ENCODE data around the gene CDH13. TPM values are rescaled to one million over a fixed set of nuclear protein-coding genes. Genes with fewer than 3 reads are reported as not detected.

Gene CDH13
- total and polyA plus RNA-seq, 5 donors = 20.7 to 123 (median 93.6) TPM

GRCh38 chr16:83515395-83515794 is 888.6 kb downstream of the CDH13 start:
- no peak overlapping the region for H3K27ac ChIP-seq (ENCODE audit: low read length)
- DNase-seq (no peak), ATAC-seq (no peak)
- intact Hi-C loops (cut with DNase I) = no loop called here
- no peaks in the 10 kb centered on the region for H3K4me1 ChIP-seq (ENCODE audit: control insufficient read depth, insufficient read depth, low read length)
- no peaks in the 10 kb centered on the region for H3K27me3 ChIP-seq (ENCODE audit: control insufficient read depth, insufficient read depth)
- no peaks in the 10 kb centered on the region for H3K9me3 ChIP-seq (ENCODE audit: control insufficient read depth, low read length)
- no peak overlapping the region for H3K4me3 ChIP-seq (ENCODE audit: low read length)
- WGBS = 68% methylated on average over 2 of the region's 2 CpGs

GRCh38 chr16:83516931-83517330 is 890.2 kb downstream of the CDH13 start:
- no peak for DNase-seq
- 78% methylated on average over 2 of the region's 2 CpGs for WGBS
- Histone ChIP-seq H3K9me3 (ENCODE audit: control insufficient read depth, low read length) (no peaks in the 10 kb centered on the region), H3K27me3 (ENCODE audit: control insufficient read depth, insufficient read depth) (no peaks in the 10 kb centered on the region), H3K4me3 (ENCODE audit: low read length) (no peak overlapping the region), H3K4me1 (ENCODE audit: control insufficient read depth, insufficient read depth, low read length) (no peaks in the 10 kb centered on the region), H3K27ac (ENCODE audit: low read length) (no peak overlapping the region)
- no peak for ATAC-seq
- intact Hi-C loops (cut with DNase I) = no loop called here

GRCh38 chr16:83517398-83517797 is 890.6 kb downstream of the CDH13 start:
- Histone ChIP-seq H3K4me1 (ENCODE audit: control insufficient read depth, insufficient read depth, low read length) (no peaks in the 10 kb centered on the region), H3K4me3 (ENCODE audit: low read length) (no peak overlapping the region), H3K9me3 (ENCODE audit: control insufficient read depth, low read length) (no peaks in the 10 kb centered on the region), H3K27ac (ENCODE audit: low read length) (no peak overlapping the region), H3K27me3 (ENCODE audit: control insufficient read depth, insufficient read depth) (no peaks in the 10 kb centered on the region)
- no peak for ATAC-seq
- no peak for DNase-seq
- intact Hi-C loops (cut with DNase I) = no loop called here
- 62% methylated on average over 2 of the region's 2 CpGs for WGBS

GRCh38 chr16:83520596-83520995 is 893.8 kb downstream of the CDH13 start:
- no peaks in the 10 kb centered on the region for H3K9me3 ChIP-seq (ENCODE audit: control insufficient read depth, low read length)
- H3K27me3 ChIP-seq (ENCODE audit: control insufficient read depth, insufficient read depth) = no peaks in the 10 kb centered on the region
- no peaks in the 10 kb centered on the region for H3K4me1 ChIP-seq (ENCODE audit: control insufficient read depth, insufficient read depth, low read length)
- intact Hi-C loops (cut with DNase I) = no loop called here
- no peak overlapping the region for H3K4me3 ChIP-seq (ENCODE audit: low read length)
- WGBS = 75% methylated on average over 5 of the region's 5 CpGs
- no peak overlapping the region for H3K27ac ChIP-seq (ENCODE audit: low read length)
- DNase-seq (no peak), ATAC-seq (no peak)

- Histone ChIP-seq H3K27me3 (ENCODE audit: control insufficient read depth, insufficient read depth) (no peaks in the 10 kb centered on the region), H3K4me1 (ENCODE audit: control insufficient read depth, insufficient read depth, low read length) (no peaks in the 10 kb centered on the region), H3K4me3 (ENCODE audit: low read length) (no peak overlapping the region), H3K9me3 (ENCODE audit: control insufficient read depth, low read length) (no peaks in the 10 kb centered on the region), H3K27ac (ENCODE audit: low read length) (no peak overlapping the region)
- ATAC-seq (no peak), DNase-seq (no peak)
- WGBS = 90% methylated on average over 3 of the region's 3 CpGs
- intact Hi-C loops (cut with DNase I) = no loop called here
Observed at GRCh38 chr16:83530293-83530692, 903.5 kb downstream of the CDH13 start.

- ATAC-seq (no peak), DNase-seq (no peak)
- no peak overlapping the region for H3K4me3 ChIP-seq (ENCODE audit: low read length)
- no peaks in the 10 kb centered on the region for H3K9me3 ChIP-seq (ENCODE audit: control insufficient read depth, low read length)
- no peak overlapping the region for H3K27ac ChIP-seq (ENCODE audit: low read length)
- no peaks in the 10 kb centered on the region for H3K4me1 ChIP-seq (ENCODE audit: control insufficient read depth, insufficient read depth, low read length)
- 90% methylated on average over 12 of the region's 12 CpGs for WGBS
- no peaks in the 10 kb centered on the region for H3K27me3 ChIP-seq (ENCODE audit: control insufficient read depth, insufficient read depth)
- intact Hi-C loops (cut with DNase I) = no loop called here
Observed at GRCh38 chr16:83532634-83533033, 905.9 kb downstream of the CDH13 start.

- Histone ChIP-seq H3K9me3 (ENCODE audit: control insufficient read depth, low read length) (no peaks in the 10 kb centered on the region), H3K27ac (ENCODE audit: low read length) (no peak overlapping the region), H3K27me3 (ENCODE audit: control insufficient read depth, insufficient read depth) (no peaks in the 10 kb centered on the region), H3K4me3 (ENCODE audit: low read length) (no peak overlapping the region), H3K4me1 (ENCODE audit: control insufficient read depth, insufficient read depth, low read length) (no peaks in the 10 kb centered on the region)
- intact Hi-C loops (cut with DNase I) = no loop called here
- ATAC-seq = no peak
- no peak for DNase-seq
- 86% methylated on average over 11 of the region's 11 CpGs for WGBS
Observed at GRCh38 chr16:83533193-83533592, 906.4 kb downstream of the CDH13 start.

- no peak for DNase-seq
- 95% methylated on average over 2 of the region's 2 CpGs for WGBS
- no peaks in the 10 kb centered on the region for H3K9me3 ChIP-seq (ENCODE audit: control insufficient read depth, low read length)
- H3K4me1 ChIP-seq (ENCODE audit: control insufficient read depth, insufficient read depth, low read length) = no peaks in the 10 kb centered on the region
- no peak overlapping the region for H3K4me3 ChIP-seq (ENCODE audit: low read length)
- H3K27ac ChIP-seq (ENCODE audit: low read length) = no peak overlapping the region
- intact Hi-C loops (cut with DNase I) = no loop called here
- no peaks in the 10 kb centered on the region for H3K27me3 ChIP-seq (ENCODE audit: control insufficient read depth, insufficient read depth)
- no peak for ATAC-seq
Observed at GRCh38 chr16:83538707-83539106, 911.9 kb downstream of the CDH13 start.

GRCh38 chr16:83539736-83540490 is 913.1 kb downstream of the CDH13 start:
- no peak overlapping the region for H3K27ac ChIP-seq (ENCODE audit: low read length)
- 89% methylated on average over 12 of the region's 12 CpGs for WGBS
- no peaks in the 10 kb centered on the region for H3K27me3 ChIP-seq (ENCODE audit: control insufficient read depth, insufficient read depth)
- no peaks in the 10 kb centered on the region for H3K9me3 ChIP-seq (ENCODE audit: control insufficient read depth, low read length)
- H3K4me1 ChIP-seq (ENCODE audit: control insufficient read depth, insufficient read depth, low read length) = no peaks in the 10 kb centered on the region
- intact Hi-C loops (cut with DNase I) = no loop called here
- ATAC-seq (no peak), DNase-seq (no peak)
- H3K4me3 ChIP-seq (ENCODE audit: low read length) = no peak overlapping the region

GRCh38 chr16:83541231-83541630 is 914.5 kb downstream of the CDH13 start:
- intact Hi-C loops (cut with DNase I) = no loop called here
- H3K27ac ChIP-seq (ENCODE audit: low read length) = no peak overlapping the region
- 69% methylated on average over 1 of the region's 1 CpG for WGBS
- ATAC-seq (no peak), DNase-seq (no peak)
- no peaks in the 10 kb centered on the region for H3K9me3 ChIP-seq (ENCODE audit: control insufficient read depth, low read length)
- no peaks in the 10 kb centered on the region for H3K4me1 ChIP-seq (ENCODE audit: control insufficient read depth, insufficient read depth, low read length)
- no peaks in the 10 kb centered on the region for H3K27me3 ChIP-seq (ENCODE audit: control insufficient read depth, insufficient read depth)
- no peak overlapping the region for H3K4me3 ChIP-seq (ENCODE audit: low read length)

GRCh38 chr16:83542491-83542890 is 915.7 kb downstream of the CDH13 start:
- H3K4me1 ChIP-seq (ENCODE audit: control insufficient read depth, insufficient read depth, low read length) = no peaks in the 10 kb centered on the region
- intact Hi-C loops (cut with DNase I) = no loop called here
- H3K27me3 ChIP-seq (ENCODE audit: control insufficient read depth, insufficient read depth) = no peaks in the 10 kb centered on the region
- no peak for DNase-seq
- no peaks in the 10 kb centered on the region for H3K9me3 ChIP-seq (ENCODE audit: control insufficient read depth, low read length)
- no peak overlapping the region for H3K27ac ChIP-seq (ENCODE audit: low read length)
- no peak overlapping the region for H3K4me3 ChIP-seq (ENCODE audit: low read length)
- no peak for ATAC-seq
- 83% methylated on average over 5 of the region's 5 CpGs for WGBS
